Adrenal gland (tissue), 5 donors: ENCODE results near the gene LTA.

ENCODE experiments used
- POLR2A ChIP-seq, 2 donors: fragments of 450-650 bp; IDR thresholded peaks; one replicate each; pipeline ENCODE4 v1.6.1; 2017; ENCODE audit warnings: antibody characterized with exemption in 2 of 2, mild to moderate bottlenecking in 2 of 2, moderate library complexity in 1 of 2
- TF ChIP-seq, protein P1 (sequence below), 6 experiments: fragments of 450-650 bp in 4 of 6; fragments of 200-600 bp in 2 of 6; sonication (generic) in 1 of 6; IDR thresholded peaks; 1 replicate in 5 of 6; 2 replicates in 1 of 6; pipeline versions ENCODE4 v1.5.1 to v1.8.0; 2016 to 2021; ENCODE audit warnings: antibody characterized with exemption in 6 of 6, mild to moderate bottlenecking in 2 of 6, moderate library complexity in 1 of 6
- donor health status: DM: no; HTN: no; CAD: no.

DNA sequence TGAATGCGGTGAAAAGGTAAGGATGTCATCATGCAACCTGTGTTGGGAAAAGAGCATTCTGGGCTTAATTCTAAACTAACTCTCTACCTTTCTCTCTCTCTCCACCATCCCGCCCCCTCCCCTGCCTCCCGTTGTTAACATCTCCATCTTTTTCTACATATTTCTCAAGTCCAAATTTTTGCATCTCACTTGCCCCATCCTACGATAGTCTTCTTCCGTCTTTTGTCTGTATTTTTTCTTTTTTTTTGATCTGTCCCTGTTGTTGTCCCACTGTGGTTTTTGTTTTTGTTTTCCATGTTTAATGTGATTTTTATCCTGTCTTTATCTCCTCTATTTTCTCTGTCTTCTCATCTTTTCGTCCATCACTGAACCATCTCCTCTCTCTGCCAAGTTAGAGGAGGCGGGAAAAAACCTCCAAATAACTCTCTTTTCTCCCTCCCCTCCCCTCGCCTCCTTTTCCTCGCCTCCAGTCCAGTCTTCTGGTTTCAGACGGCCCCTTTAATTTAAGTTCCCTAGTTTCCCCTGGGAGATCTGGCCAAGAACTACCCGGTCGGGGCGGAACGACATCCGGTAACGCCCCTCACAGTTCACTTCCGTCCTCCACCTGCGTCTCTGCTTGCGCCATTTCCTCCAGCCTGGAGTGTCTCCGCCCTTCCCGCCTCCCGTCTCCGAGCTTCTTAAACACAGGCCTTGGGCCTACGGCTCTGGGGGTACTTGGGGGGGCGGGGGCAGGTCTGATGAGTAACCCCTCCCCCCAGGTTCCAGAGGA is 24.9 kb upstream of the LTA start, which contains the start of gene NFKBIL1:
- TF ChIP-seq, protein P1, sequence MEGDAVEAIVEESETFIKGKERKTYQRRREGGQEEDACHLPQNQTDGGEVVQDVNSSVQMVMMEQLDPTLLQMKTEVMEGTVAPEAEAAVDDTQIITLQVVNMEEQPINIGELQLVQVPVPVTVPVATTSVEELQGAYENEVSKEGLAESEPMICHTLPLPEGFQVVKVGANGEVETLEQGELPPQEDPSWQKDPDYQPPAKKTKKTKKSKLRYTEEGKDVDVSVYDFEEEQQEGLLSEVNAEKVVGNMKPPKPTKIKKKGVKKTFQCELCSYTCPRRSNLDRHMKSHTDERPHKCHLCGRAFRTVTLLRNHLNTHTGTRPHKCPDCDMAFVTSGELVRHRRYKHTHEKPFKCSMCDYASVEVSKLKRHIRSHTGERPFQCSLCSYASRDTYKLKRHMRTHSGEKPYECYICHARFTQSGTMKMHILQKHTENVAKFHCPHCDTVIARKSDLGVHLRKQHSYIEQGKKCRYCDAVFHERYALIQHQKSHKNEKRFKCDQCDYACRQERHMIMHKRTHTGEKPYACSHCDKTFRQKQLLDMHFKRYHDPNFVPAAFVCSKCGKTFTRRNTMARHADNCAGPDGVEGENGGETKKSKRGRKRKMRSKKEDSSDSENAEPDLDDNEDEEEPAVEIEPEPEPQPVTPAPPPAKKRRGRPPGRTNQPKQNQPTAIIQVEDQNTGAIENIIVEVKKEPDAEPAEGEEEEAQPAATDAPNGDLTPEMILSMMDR (IDR thresholded peaks at IDR 0.05): peak in 2 of 6 experiments; percentile 6 to 53
- peak; percentile 3 to 24 for TF ChIP-seq POLR2A (IDR thresholded peaks at IDR 0.05)
